WTC11 (cell line): ENCODE measurements around the gene NHSL1. TPM values are rescaled to one million over a fixed set of nuclear protein-coding genes. Genes with fewer than 3 reads are reported as not detected.

Experiments used
- ARID4B ChIP-seq: sonication (generic); formaldehyde crosslinking; IDR thresholded peaks from 2 replicates; pipeline ENCODE4 v1.8.0; 2023; ENCODE audit warnings: missing genetic modification reagents, mild to moderate bottlenecking, borderline replicate concordance
- ATF1 ChIP-seq: sonication (generic); formaldehyde crosslinking; IDR thresholded peaks from 2 replicates; pipeline ENCODE4 v1.8.1; 2023; ENCODE audit warnings: mild to moderate bottlenecking, moderate library complexity, missing genetic modification reagents
- CBFB ChIP-seq: sonication (generic); formaldehyde crosslinking; IDR thresholded peaks from 2 replicates; pipeline ENCODE4 v1.8.1; 2022; ENCODE audit warnings: mild to moderate bottlenecking, low read depth, missing genetic modification reagents
- E2F1 ChIP-seq: sonication (generic); formaldehyde crosslinking; IDR thresholded peaks from 2 replicates; pipeline ENCODE4 v1.8.0; 2022; ENCODE audit warnings: mild to moderate bottlenecking, missing genetic modification reagents
- ELF4 ChIP-seq: sonication (generic); formaldehyde crosslinking; IDR thresholded peaks from 2 replicates; pipeline ENCODE4 v1.8.1; 2022; ENCODE audit warnings: low read depth, mild to moderate bottlenecking, moderate library complexity, missing genetic modification reagents
- ESRRA ChIP-seq: sonication (generic); formaldehyde crosslinking; IDR thresholded peaks from 2 replicates; pipeline ENCODE4 v1.8.1; 2022; ENCODE audit warnings: mild to moderate bottlenecking, missing genetic modification reagents, borderline replicate concordance
- GRHL2 ChIP-seq: fragments of 250-450 bp; sonication (Bioruptor Pico); IDR thresholded peaks from 2 replicates; pipeline ENCODE4 v1.8.0; 2022; ENCODE audit warnings: mild to moderate bottlenecking, moderate library complexity; ENCODE audit not compliant: insufficient replicate concordance, severe bottlenecking
- IRF2 ChIP-seq: sonication (generic); formaldehyde crosslinking; IDR thresholded peaks from 2 replicates; pipeline ENCODE4 v1.8.0; 2022; ENCODE audit warnings: low read depth, missing genetic modification reagents, borderline replicate concordance
- JAZF1 ChIP-seq: fragments of 250-450 bp; sonication (Bioruptor Pico); IDR thresholded peaks from 2 replicates; pipeline ENCODE4 v1.9.0; 2021; ENCODE audit warnings: moderate library complexity, mild to moderate bottlenecking, inconsistent platforms
- KAT7 ChIP-seq: sonication (generic); formaldehyde crosslinking; IDR thresholded peaks from 2 replicates; pipeline ENCODE4 v1.8.1; 2023; ENCODE audit warnings: missing genetic modification reagents, mild to moderate bottlenecking, borderline replicate concordance
- PREB ChIP-seq: sonication (generic); formaldehyde crosslinking; IDR thresholded peaks from 2 replicates; pipeline ENCODE4 v1.8.1; 2022; ENCODE audit warnings: mild to moderate bottlenecking, missing genetic modification reagents, moderate library complexity, borderline replicate concordance
- RORB ChIP-seq: fragments of 250-450 bp; sonication (Bioruptor Pico); IDR thresholded peaks from 2 replicates; pipeline ENCODE4 v1.9.0; 2021; ENCODE audit warnings: mild to moderate bottlenecking
- SMAD3 ChIP-seq: sonication (generic); formaldehyde crosslinking; IDR thresholded peaks from 2 replicates; pipeline ENCODE4 v1.8.0; 2022; ENCODE audit warnings: missing genetic modification reagents, mild to moderate bottlenecking, borderline replicate concordance
- USF2 ChIP-seq: sonication (generic); formaldehyde crosslinking; IDR thresholded peaks from 2 replicates; pipeline ENCODE4 v1.8.1; 2023; ENCODE audit warnings: mild to moderate bottlenecking, missing genetic modification reagents, moderate library complexity
- ZNF219 ChIP-seq: sonication (generic); formaldehyde crosslinking; IDR thresholded peaks from 2 replicates; pipeline ENCODE4 v1.8.0; 2023; ENCODE audit warnings: missing genetic modification reagents, mild to moderate bottlenecking, borderline replicate concordance
- ZNF263 ChIP-seq: sonication (generic); formaldehyde crosslinking; IDR thresholded peaks from 2 replicates; pipeline ENCODE4 v1.8.1; 2022; ENCODE audit warnings: low read depth, mild to moderate bottlenecking, moderate library complexity, missing genetic modification reagents
- ZNF281 ChIP-seq: sonication (generic); formaldehyde crosslinking; IDR thresholded peaks from 2 replicates; pipeline ENCODE4 v1.8.0; 2023; ENCODE audit warnings: mild to moderate bottlenecking, missing genetic modification reagents
- ZNF317 ChIP-seq: sonication (generic); formaldehyde crosslinking; IDR thresholded peaks from 2 replicates; pipeline ENCODE4 v1.8.1; 2023; ENCODE audit warnings: low read depth, mild to moderate bottlenecking, moderate library complexity, missing genetic modification reagents, borderline replicate concordance
- ZNF396 ChIP-seq: fragments of 250-450 bp; sonication (Bioruptor Pico); IDR thresholded peaks from 2 replicates; pipeline ENCODE4 v1.8.0; 2021; ENCODE audit warnings: mild to moderate bottlenecking, moderate library complexity, borderline replicate concordance
- total RNA-seq: library from RNA; stranded (reverse); gene quantifications from 3 replicates; pipeline ENCODE4 v1.2.3, GENCODE V29; 2021
- TF ChIP-seq, protein P1 (sequence below): fragments of 250-450 bp; sonication (Bioruptor Pico); conservative IDR thresholded peaks from 2 replicates; pipeline ENCODE4 v1.9.0; 2021; ENCODE audit warnings: mild to moderate bottlenecking
- TF ChIP-seq, protein P2 (sequence below): sonication (generic); formaldehyde crosslinking; IDR thresholded peaks from 2 replicates; pipeline ENCODE4 v1.8.1; 2022; ENCODE audit warnings: low read depth, missing genetic modification reagents, borderline replicate concordance
- TF ChIP-seq, protein P3 (sequence below): sonication (generic); formaldehyde crosslinking; conservative IDR thresholded peaks from 2 replicates; pipeline ENCODE4 v1.8.1; 2022; ENCODE audit warnings: mild to moderate bottlenecking, missing genetic modification reagents

NHSL1 gene
- total RNA-seq, 1 experiment from 2014 or later, result 31.1 TPM

- TF ChIP-seq ZNF317 (no peak), ZNF219 (CRISPR knock-in tag) (no peak), USF2 (CRISPR knock-in tag) (no peak), ELF4 (CRISPR knock-in tag) (no peak), KAT7 (0 out of 2 replicates have a peak, but pooled peaks have one; percentile 82), ZNF263 (peak; percentile 58; the same call in 1 of the 2 replicates), SMAD3 (no peak), JAZF1 (CRISPR knock-in tag) (no peak), CBFB (CRISPR knock-in tag) (0 out of 2 replicates have a peak, but pooled peaks have one; percentile 69), PREB (CRISPR knock-in tag) (no peak), E2F1 (CRISPR knock-in tag) (no peak), ATF1 (CRISPR knock-in tag) (no peak), GRHL2 (CRISPR knock-in tag) (no peak), IRF2 (no peak), ARID4B (peak; percentile 18; the same call in 1 of the 2 replicates), RORB (no peak), ESRRA (CRISPR knock-in tag) (peak; percentile 74; the same call in 1 of the 2 replicates), ZNF396 (no peak), ZNF281 (CRISPR knock-in tag) (no peak)
- TF ChIP-seq, protein P1, sequence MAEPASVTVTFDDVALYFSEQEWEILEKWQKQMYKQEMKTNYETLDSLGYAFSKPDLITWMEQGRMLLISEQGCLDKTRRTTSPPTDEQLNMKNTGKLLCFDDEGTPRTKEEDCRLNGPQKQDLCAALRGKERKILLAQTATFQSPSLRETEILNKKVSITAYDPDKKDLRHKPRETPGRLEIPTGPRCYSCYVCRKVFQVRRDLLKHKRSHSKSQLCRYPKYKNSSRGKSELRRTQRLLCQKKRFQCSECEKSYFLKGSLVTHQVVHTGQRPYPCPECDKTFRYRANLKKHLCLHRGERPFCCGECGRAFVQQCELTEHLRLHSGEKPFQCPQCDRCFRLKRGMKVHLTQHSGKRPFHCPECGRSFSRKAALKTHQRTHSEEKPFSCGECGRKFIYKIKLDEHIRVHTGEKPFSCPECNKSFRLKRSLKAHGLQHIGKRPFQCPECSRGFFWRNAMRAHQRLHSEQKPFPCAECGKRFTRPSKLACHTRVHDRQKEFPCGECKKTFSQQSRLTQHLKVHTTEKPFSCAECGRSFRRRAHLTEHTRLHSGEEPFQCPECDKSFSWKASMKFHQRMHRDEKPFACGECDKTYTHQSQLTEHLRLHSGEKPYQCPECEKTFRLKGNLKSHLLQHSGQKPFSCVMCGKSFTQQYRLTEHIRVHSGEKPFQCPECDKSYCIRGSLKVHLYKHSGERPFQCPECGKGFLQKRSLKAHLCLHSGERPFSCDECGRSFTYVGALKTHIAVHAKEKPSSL (CRISPR knock-in tag), result no peak
- TF ChIP-seq, protein P2, sequence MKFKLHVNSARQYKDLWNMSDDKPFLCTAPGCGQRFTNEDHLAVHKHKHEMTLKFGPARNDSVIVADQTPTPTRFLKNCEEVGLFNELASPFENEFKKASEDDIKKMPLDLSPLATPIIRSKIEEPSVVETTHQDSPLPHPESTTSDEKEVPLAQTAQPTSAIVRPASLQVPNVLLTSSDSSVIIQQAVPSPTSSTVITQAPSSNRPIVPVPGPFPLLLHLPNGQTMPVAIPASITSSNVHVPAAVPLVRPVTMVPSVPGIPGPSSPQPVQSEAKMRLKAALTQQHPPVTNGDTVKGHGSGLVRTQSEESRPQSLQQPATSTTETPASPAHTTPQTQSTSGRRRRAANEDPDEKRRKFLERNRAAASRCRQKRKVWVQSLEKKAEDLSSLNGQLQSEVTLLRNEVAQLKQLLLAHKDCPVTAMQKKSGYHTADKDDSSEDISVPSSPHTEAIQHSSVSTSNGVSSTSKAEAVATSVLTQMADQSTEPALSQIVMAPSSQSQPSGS, result no peak
- TF ChIP-seq, protein P3, sequence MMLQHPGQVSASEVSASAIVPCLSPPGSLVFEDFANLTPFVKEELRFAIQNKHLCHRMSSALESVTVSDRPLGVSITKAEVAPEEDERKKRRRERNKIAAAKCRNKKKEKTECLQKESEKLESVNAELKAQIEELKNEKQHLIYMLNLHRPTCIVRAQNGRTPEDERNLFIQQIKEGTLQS (CRISPR knock-in tag), result no peak
Measured at GRCh38 chr6:138403801-138404665, 95.3 kb downstream of the NHSL1 start, which contains the start of gene HEBP2 (continued).
